PFSK-1 (cell line): ENCODE data around the gene JPH2.

Experiments used
- POLR2AphosphoS5 ChIP-seq: IDR thresholded peaks from 2 replicates; pipeline ENCODE4 v1.6.1; 2012; ENCODE audit warnings: low read depth, mild to moderate bottlenecking, control low read depth, low read length, moderate library complexity
- SIN3A ChIP-seq: IDR thresholded peaks from 2 replicates; pipeline ENCODE4 v1.6.1; 2012; ENCODE audit warnings: mild to moderate bottlenecking, low read length, moderate library complexity, borderline replicate concordance; ENCODE audit not compliant: insufficient read depth
- TAF1 ChIP-seq: IDR thresholded peaks from 2 replicates; pipeline ENCODE4 v1.6.1; 2012; ENCODE audit warnings: low read length, control low read depth, borderline replicate concordance; ENCODE audit not compliant: insufficient read depth
- TF ChIP-seq, protein P1 (sequence below), 2 experiments: IDR thresholded peaks; 2 replicates each; pipeline versions ENCODE4 v1.6.1 to v1.8.0; 2011 to 2012; ENCODE audit warnings: low read depth in 2 of 2, low read length in 2 of 2, control low read depth in 1 of 2, inconsistent platforms in 1 of 2, mild to moderate bottlenecking in 1 of 2, moderate library complexity in 1 of 2; ENCODE audit not compliant: insufficient read depth in 1 of 2

DNA sequence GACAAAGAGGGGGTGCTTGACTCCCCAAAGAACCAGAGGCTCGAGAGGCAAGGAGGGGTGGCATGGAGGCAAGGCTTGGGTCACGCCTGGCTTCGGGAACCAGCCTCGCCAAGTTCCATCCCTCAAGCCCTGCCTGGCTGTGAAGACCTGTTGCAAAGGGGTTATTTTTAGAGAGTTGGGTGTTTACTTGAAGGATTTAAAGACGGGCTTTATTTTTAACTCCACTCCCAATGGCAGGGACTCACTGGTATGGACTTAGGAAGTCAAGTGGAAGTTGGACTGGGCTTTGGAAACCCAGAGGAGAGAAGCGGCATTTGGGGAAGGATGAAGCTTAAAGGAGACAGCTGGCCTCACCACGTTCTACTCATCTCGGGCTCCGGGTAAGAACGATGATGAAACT is 43.1 kb downstream of the JPH2 start:
- no peak for TF ChIP-seq POLR2AphosphoS5
- TF ChIP-seq SIN3A = no peak
- TF ChIP-seq, protein P1, sequence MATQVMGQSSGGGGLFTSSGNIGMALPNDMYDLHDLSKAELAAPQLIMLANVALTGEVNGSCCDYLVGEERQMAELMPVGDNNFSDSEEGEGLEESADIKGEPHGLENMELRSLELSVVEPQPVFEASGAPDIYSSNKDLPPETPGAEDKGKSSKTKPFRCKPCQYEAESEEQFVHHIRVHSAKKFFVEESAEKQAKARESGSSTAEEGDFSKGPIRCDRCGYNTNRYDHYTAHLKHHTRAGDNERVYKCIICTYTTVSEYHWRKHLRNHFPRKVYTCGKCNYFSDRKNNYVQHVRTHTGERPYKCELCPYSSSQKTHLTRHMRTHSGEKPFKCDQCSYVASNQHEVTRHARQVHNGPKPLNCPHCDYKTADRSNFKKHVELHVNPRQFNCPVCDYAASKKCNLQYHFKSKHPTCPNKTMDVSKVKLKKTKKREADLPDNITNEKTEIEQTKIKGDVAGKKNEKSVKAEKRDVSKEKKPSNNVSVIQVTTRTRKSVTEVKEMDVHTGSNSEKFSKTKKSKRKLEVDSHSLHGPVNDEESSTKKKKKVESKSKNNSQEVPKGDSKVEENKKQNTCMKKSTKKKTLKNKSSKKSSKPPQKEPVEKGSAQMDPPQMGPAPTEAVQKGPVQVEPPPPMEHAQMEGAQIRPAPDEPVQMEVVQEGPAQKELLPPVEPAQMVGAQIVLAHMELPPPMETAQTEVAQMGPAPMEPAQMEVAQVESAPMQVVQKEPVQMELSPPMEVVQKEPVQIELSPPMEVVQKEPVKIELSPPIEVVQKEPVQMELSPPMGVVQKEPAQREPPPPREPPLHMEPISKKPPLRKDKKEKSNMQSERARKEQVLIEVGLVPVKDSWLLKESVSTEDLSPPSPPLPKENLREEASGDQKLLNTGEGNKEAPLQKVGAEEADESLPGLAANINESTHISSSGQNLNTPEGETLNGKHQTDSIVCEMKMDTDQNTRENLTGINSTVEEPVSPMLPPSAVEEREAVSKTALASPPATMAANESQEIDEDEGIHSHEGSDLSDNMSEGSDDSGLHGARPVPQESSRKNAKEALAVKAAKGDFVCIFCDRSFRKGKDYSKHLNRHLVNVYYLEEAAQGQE (IDR thresholded peaks at IDR 0.05; ENCODE audit: insufficient read depth in 1 of 2, low read depth in 2 of 2, low read length in 2 of 2) = no peak
- no peak for TF ChIP-seq TAF1
